IPS-11a (cell line): ENCODE measurements around the gene AVPR1A.

Source experiments
- H3K4me3 ChIP-seq: one replicate; pipeline ENCODE4 v1.5.1; 2013; ENCODE audit warnings: low read depth, low read length, control low read depth

Gene AVPR1A

DNA sequence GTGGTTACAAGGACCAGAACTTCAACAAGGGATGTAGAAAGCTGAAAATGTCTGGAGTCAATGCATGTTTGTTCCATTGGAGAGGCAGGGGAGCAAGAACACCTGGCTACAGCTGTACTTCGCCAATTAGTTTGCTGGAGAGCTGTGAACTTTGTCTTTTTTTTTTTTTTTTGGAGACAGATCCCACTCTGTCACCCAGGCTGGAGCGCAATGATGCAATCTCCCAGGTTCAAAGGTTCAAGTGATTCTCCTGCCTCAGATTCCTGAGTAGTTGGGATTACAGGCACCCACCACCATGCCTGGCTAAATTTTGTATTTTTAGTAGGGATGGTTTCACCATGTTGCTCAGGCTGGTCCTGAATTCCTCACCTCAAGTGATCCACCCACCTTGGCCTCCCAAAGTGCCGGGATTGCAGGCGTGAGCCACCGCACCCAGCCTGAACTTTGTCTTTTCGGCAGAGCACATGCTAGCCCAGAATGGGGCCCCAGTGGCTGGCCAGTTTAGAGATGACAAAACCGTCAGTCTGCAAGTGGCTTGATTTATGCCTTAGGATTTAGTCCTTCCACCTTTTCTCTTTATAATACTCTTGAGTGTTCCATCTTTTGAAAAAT, 55.5 kb downstream of the AVPR1A start:
- H3K4me3 ChIP-seq: no peak overlapping the region

DNA sequence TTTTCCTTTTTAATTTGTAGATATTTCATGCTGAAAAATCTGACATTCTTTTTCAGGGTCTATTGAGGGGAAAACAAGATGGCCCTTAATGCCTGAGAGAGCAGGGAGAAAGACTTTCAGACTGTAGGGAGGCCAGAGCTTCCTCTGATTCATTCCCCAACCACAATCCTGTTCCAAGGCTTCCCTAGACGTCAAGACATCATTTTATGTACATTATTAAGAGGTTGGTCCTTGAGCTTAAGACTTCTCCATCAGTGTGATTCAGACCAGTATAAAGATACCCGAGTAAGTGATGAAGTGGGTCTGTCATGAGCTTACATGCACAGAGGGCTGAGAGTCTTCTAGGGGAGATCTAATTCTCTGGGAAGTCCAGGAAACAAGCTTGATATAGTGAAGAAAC, 57.3 kb downstream of the AVPR1A start:
- H3K4me3 ChIP-seq: no peak overlapping the region

DNA sequence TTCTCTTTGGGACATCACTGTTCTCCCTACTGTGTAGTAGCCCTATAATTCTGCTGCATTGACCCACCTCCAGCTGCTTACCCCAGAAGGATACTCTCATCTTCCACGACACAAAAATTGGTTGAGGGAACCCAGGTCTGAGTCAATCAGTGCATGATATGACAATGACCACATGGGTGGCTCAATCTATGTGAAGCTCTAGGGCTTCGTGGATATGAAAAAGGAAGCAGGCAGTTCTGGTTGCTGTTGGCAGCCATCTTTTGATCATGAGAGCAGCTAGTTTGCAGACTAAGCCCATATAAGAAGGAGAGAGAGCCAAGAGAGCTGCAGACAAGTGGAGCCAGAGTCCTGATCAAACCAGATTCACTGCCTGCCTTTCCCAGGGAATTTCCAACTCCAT, 57.9 kb downstream of the AVPR1A start:
- no peak overlapping the region for H3K4me3 ChIP-seq
